DND-41 (cell line): Measurements from ENCODE around the gene ERVMER34-1.
A peak's percentile ranks its signal among the peaks of the same experiment; 100 is the strongest.

ENCODE experiments used
- ATAC-seq: fragments of 200-7000 bp; cut with Tn5 transposase; 3 replicates; pipeline ENCODE4 v1.9.1; 2021; ENCODE audit warnings: low read depth; ENCODE audit not compliant: insufficient read depth
- DNase-seq: peaks from one replicate; pipeline ENCODE4 v3.0.0-alpha.2; 2020
- H2AFZ ChIP-seq: 2 replicates; pipeline ENCODE4 v1.6.0; 2012; ENCODE audit warnings: low read depth, low read length
- H3K27ac ChIP-seq: 2 replicates; pipeline ENCODE4 v1.5.1; 2012; ENCODE audit warnings: low read length, inconsistent platforms
- H3K27me3 ChIP-seq: fragments of 200-600 bp; sonication (generic); 2 replicates; pipeline ENCODE4 v1.6.0; 2012; ENCODE audit warnings: low read length, mild to moderate bottlenecking, inconsistent platforms; ENCODE audit not compliant: insufficient read depth, poor library complexity
- H3K36me3 ChIP-seq: 2 replicates; pipeline ENCODE4 v1.5.1; 2012; ENCODE audit warnings: low read length, inconsistent platforms; ENCODE audit not compliant: insufficient read depth
- H3K4me1 ChIP-seq: 2 replicates; pipeline ENCODE4 v1.5.1; 2012; ENCODE audit warnings: mild to moderate bottlenecking, low read length; ENCODE audit not compliant: insufficient read depth
- H3K4me2 ChIP-seq: 2 replicates; pipeline ENCODE4 v1.6.0; 2012; ENCODE audit warnings: mild to moderate bottlenecking, moderate library complexity, low read length, inconsistent platforms; ENCODE audit not compliant: insufficient read depth
- H3K4me3 ChIP-seq, 2 experiments: fragments of 200-600 bp in 1 of 2; shearing (Covaris generic) in 1 of 2; 2 replicates each; pipeline ENCODE4 v1.5.1; 2012 to 2016; ENCODE audit warnings: inconsistent platforms in 2 of 2, low read length in 2 of 2, mild to moderate bottlenecking in 2 of 2, low read depth in 1 of 2, moderate library complexity in 1 of 2
- H3K79me2 ChIP-seq: 2 replicates; pipeline ENCODE4 v1.6.0; 2012; ENCODE audit warnings: low read length, inconsistent platforms; ENCODE audit not compliant: insufficient read depth
- H3K9ac ChIP-seq: 2 replicates; pipeline ENCODE4 v1.6.0; 2012; ENCODE audit warnings: low read depth, mild to moderate bottlenecking, inconsistent platforms, low read length, moderate library complexity
- H3K9me3 ChIP-seq: 2 replicates; pipeline ENCODE4 v1.5.1; 2012; ENCODE audit warnings: low read length, moderate library complexity, mild to moderate bottlenecking, inconsistent platforms; ENCODE audit not compliant: insufficient read depth, severe bottlenecking
- H4K20me1 ChIP-seq: 2 replicates; pipeline ENCODE4 v1.6.0; 2012; ENCODE audit warnings: low read length; ENCODE audit not compliant: insufficient read depth
- CTCF ChIP-seq: IDR thresholded peaks from 2 replicates; pipeline ENCODE4 v1.5.1; 2012; ENCODE audit warnings: borderline replicate concordance, low read length, moderate library complexity, mild to moderate bottlenecking; ENCODE audit not compliant: poor library complexity, severe bottlenecking; ENCODE audit errors: extremely low read depth
- EZH2 ChIP-seq: IDR thresholded peaks from 3 replicates; pipeline ENCODE4 v1.6.1; 2012; ENCODE audit warnings: borderline replicate concordance, low read depth, mild to moderate bottlenecking, moderate library complexity, low read length, inconsistent platforms; ENCODE audit not compliant: severe bottlenecking

ERVMER34-1 gene

GRCh38 chr4:52726826-52727580 is 24.2 kb downstream of the ERVMER34-1 start:
- ATAC-seq (no peak), DNase-seq (no peak)
- Histone ChIP-seq H3K4me1 (peaks cover 6% of the 10 kb centered on the region), H3K4me2 (no peak overlapping the region), H3K27me3 (no peaks in the 10 kb centered on the region), H3K9me3 (no peaks in the 10 kb centered on the region), H2AFZ (no peak overlapping the region), H3K27ac (no peak overlapping the region), H3K79me2 (no peaks in the 10 kb centered on the region), H3K4me3 (no peak overlapping the region), H3K36me3 (no peaks in the 10 kb centered on the region), H3K9ac (no peak overlapping the region), H4K20me1 (no peaks in the 10 kb centered on the region)
- no peak for TF ChIP-seq EZH2
- no peak for TF ChIP-seq CTCF

- peak; percentile 95 for ATAC-seq
These were observed 29.0 kb downstream of the ERVMER34-1 start for GRCh38 chr4:52721968-52722815.

GRCh38 chr4:52718123-52718522 is 33.1 kb downstream of the ERVMER34-1 start:
- Histone ChIP-seq H2AFZ (no peak overlapping the region), H3K36me3 (peaks cover 19% of the 10 kb centered on the region), H3K79me2 (peaks cover 6% of the 10 kb centered on the region), H3K27me3 (no peaks in the 10 kb centered on the region), H3K9ac (no peak overlapping the region), H3K4me2 (no peak overlapping the region), H3K4me3 (no peak overlapping the region), H3K4me1 (peaks cover 32% of the 10 kb centered on the region), H3K27ac (no peak overlapping the region), H3K9me3 (no peaks in the 10 kb centered on the region), H4K20me1 (no peaks in the 10 kb centered on the region)
- ATAC-seq: no peak
- no peak for TF ChIP-seq EZH2
- no peak for TF ChIP-seq CTCF
- DNase-seq: no peak

More at GRCh38 chr4:52721968-52722815, 29.0 kb downstream of the ERVMER34-1 start:
- Histone ChIP-seq H3K27ac (peak overlapping the region; percentile 67), H4K20me1 (no peaks in the 10 kb centered on the region), H3K36me3 (no peaks in the 10 kb centered on the region), H2AFZ (peak overlapping the region; percentile 68), H3K4me2 (peak overlapping the region; percentile 63), H3K9ac (peak overlapping the region; percentile 57), H3K4me3 (peak overlapping the region; percentile 13 to 59; a peak in 3 of 4 replicates), H3K79me2 (no peaks in the 10 kb centered on the region), H3K27me3 (no peaks in the 10 kb centered on the region), H3K4me1 (peaks cover 12% of the 10 kb centered on the region), H3K9me3 (no peaks in the 10 kb centered on the region)
- TF ChIP-seq EZH2 (no peak), CTCF (no peak)
- DNase-seq: peak; percentile 88
